Left kidney (tissue), 2 donors: ENCODE measurements around the gene OR2Z1. TPM values are rescaled to one million over a fixed set of nuclear protein-coding genes. Genes with fewer than 3 reads are reported as not detected.
A peak's percentile ranks its signal among the peaks of the same experiment; 100 is the strongest.
"Not testable (repeated sequence)": the region's sequence is repeated elsewhere in the genome, so short reads cannot be mapped to it uniquely, and the experiment has no call there.

Experiments used
- DNase-seq: peaks from one replicate; pipeline ENCODE4 v3.0.0-alpha.2; 2013
- polyA plus RNA-seq: library from polyadenylated mRNA; unstranded; fragments of 120-200 nt; gene quantifications from one replicate; pipeline ENCODE4 v1.2.1, GENCODE V29; 2013; ENCODE audit not compliant: insufficient read length

The OR2Z1 gene
- polyA plus RNA-seq, 1 donor, result not detected

DNA sequence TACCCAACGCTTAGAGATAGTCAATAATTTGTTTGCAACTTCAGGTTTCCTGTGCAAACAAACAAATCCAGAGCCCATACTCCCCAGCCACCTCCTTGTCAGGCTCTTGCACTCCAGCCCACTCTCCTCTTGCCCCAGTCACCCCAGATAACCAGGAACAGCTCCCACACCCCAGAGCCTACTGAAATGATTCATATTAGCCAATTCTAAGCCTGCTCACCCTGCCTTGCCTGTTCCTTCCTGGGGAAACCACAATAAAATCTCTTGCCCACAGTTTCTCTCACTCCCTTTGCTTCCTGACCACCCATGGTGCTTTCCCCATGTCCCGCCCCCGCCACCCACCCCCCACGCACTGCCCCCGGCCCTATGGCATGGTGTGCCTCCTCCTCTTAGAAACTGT, 19.1 kb upstream of the OR2Z1 start:
- DNase-seq, result no peak

DNA sequence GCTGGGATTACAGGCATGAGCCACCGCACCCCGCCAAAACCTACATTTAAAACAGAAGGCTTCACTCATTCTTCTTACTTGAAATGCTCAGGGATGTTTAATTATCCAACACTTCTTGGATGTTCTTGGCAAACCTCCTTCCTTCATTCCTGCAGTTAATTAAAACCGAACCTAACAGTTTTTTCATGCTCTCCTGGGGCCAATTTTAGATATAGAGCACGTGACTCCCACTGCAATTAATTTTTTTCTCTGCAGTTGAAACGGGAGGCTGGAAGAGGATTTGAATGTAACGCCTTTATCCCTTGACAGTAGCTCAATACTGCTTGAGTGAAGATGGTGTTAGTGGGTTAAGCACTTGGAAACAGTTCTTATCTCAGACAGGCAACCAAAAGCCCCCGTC, 18.2 kb upstream of the OR2Z1 start:
- no peak for DNase-seq

DNA sequence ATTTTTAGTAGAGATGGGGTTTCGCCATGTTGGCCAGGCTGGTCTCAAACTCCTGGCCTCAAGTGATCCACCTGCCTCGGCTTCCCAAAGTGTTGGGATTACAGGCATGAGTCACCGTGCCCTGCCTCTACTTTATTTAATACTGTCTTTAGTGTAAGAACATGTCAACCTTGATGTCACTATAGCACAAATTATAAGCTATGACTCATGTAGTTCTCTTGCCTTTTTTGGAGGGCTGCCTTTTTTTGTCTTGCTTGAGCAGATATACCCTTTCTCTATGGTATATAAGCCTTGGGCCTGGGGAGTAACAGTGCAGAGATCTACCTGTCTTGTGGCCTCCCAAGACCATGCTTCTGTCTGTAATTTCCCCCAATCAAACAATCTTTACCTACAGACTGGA, 16.1 kb upstream of the OR2Z1 start:
- not testable (repeated sequence) for DNase-seq

DNA sequence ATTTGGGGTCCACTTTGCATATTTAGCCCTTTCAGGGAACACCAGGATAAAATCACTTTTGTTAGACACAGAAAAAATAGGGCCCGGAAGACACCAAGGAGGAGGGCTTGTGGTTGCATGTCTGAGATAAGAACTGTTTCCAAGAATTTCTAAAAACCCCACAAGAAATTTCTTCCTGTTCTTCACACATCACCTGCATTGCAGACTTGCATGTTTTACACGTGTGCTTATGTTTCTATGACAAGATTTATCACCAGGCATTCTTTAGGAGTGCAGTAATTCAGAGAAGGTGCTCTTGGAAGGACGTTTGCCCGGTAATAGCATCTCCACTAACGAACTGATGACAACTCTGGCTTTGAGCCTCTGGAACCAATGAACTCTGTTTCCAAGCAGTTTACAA, 15.7 kb upstream of the OR2Z1 start:
- DNase-seq, result no peak

DNA sequence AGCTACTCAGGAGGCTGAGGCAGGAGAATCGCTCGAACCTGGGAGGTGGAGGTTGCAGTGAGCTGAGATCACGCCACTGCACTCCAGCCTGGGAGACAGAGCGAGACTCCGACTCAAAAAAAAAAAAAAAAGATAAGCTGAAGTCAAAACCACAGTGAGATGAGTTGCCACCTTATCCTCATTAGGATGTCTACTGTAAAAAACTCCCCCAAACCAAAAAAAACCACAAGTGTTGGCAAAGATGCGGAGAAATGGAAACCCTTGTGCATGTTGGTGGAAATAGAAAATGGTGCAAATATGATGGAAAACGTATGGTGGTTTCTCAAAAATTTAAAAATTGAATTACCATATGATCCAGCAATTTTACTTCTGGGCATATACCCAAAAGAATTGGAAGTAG, 11.1 kb upstream of the OR2Z1 start:
- DNase-seq, result not testable (repeated sequence)

DNA sequence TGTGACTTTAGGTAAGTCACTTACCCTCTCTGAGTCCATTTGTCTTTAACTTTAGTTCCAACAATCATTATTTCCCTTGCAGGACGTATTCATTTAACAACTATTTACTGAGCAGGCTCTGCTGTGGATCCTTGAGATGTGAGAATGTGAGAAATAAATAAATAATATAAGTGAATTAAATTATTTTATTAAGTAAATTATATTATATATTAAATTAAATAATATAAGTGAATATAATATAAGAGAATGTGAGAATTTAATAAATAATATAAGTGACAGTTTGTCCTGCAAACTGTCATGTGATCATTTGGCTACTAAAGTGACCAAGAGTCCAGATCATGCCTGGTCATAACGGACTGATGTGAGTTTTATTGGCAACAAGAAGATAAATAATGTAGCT, 598 bp downstream of the OR2Z1 start:
- DNase-seq, result no peak

DNA sequence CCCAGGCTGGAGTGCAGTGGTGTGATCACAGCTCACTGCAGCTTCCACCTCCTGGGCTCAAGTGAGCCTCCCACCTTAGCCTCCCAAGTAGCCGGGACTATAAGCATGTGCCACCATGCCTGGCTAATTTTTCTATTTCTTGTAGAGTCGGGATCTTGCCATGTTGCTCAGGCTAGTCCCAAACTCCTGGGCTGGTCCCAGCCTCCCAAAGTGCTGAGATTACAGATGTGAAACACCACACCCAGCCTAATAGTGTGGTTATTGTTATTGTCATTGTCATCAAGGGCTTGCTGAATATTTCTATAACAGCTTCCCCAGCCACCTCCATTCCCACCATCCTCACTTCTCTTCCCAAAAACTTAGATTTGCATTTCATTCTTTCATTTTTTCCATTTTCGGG, 2.8 kb downstream of the OR2Z1 start:
- no peak for DNase-seq

DNA sequence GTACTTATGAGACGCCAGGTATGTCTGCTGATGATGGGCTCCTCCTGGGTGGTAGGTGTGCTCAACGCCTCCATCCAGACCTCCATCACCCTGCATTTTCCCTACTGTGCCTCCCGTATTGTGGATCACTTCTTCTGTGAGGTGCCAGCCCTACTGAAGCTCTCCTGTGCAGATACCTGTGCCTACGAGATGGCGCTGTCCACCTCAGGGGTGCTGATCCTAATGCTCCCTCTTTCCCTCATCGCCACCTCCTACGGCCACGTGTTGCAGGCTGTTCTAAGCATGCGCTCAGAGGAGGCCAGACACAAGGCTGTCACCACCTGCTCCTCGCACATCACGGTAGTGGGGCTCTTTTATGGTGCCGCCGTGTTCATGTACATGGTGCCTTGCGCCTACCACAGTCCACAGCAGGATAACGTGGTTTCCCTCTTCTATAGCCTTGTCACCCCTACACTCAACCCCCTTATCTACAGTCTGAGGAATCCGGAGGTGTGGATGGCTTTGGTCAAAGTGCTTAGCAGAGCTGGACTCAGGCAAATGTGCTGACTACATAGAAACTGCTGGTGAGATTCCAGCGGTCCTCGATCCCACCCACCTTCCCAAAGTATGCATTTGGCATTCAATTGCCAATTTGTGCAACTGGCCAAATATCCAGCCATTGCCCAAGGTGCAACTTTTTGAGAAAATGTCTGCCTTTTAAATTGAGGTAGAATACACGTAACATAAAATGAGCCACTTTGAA, 10.2 kb downstream of the OR2Z1 start:
- peak; percentile 27 for DNase-seq

DNA sequence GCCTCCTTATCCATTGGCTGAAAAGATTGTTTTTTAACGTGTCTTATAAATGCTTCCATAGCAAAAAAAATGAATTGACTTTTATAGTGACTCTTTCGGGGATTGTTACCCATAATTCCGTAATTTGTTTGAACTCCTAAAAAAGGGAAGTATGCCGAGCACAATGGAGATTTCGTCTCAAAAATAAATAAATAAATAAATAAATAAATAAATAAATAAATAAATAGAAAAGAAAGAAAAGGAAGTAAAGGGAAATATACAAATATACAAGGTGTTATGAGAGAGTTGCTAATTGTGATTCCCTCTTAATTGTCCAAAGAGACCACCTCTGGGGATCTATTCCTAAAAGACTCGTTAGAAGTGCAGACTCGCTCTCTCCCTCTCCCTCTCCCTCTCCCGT, 16.9 kb downstream of the OR2Z1 start:
- no peak for DNase-seq

DNA sequence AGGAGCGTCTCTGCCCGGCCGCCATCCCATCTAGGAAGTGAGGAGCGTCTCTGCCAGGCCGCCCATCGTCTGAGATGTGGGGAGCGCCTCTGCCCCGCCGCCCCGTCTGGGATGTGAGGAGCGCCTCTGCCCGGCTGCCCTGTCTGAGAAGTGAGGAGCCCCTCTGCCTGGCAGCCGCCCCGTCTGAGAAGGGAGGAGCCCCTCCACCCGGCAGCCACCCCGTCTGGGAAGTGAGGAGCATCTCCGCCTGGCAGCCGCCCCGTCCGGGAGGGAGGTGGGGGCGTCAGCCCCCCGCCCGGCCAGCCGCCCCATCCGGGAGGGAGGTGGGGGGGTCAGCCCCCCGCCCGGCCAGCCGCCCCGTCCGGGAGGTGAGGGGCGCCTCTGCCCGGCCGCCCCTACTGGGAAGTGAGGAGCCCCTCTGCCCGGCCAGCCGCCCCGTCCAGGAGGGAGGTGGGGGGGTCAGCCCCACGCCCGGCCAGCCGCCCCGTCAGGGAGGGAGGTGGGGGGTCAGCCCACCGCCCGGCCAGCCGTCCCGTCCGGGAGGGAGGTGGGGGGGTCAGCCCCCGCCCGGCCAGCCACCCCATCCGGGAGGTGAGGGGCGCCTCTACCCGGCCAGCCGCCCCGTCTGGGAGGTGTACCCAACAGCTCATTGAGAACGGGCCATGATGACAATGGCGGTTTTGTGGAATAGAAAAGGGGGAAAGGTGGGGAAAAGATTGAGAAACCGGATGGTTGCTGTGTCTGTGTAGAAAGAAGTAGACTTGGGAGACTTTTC, 18.0 kb downstream of the OR2Z1 start:
- DNase-seq, result not testable (repeated sequence)

DNA sequence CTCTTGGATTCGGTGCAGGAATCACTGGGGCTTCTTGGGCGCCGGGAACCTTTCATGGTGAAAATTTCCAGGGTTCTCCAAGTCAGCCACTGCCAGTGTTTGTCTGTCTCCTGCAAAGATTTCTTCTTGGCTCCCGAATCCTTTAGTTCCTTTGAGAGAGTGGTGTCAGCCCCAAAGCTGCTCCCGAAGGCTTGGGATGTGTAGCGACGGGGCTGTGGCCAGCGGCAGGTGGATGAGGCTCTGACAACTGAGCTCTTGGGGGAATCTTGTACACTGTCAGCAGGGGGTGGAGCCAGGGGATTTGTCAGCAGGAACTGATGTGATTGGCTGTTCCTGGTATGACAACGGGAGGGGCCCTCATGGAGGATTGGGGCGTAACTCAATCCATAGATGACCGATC, 45.8 kb downstream of the OR2Z1 start:
- not testable (repeated sequence) for DNase-seq

DNA sequence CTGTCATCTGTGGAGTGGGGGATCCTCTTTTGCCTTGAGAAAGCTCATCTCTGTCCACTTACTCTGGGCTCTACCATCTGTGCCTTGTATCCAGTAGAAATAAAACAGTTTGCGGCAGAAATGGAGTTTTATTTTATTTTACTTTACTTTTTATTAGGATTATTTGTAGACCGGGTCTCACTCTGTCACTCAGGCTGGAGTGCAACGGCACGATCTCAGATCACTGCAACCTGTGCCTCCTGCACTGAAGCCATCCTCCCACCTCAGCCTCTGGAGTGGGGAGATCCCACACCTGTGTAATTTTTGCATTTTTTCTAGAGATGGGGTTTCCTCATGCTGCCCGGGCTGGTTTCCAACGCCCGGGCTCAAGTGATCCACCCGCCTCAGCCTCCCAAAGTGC, 47.8 kb downstream of the OR2Z1 start:
- DNase-seq, result not testable (repeated sequence)

DNA sequence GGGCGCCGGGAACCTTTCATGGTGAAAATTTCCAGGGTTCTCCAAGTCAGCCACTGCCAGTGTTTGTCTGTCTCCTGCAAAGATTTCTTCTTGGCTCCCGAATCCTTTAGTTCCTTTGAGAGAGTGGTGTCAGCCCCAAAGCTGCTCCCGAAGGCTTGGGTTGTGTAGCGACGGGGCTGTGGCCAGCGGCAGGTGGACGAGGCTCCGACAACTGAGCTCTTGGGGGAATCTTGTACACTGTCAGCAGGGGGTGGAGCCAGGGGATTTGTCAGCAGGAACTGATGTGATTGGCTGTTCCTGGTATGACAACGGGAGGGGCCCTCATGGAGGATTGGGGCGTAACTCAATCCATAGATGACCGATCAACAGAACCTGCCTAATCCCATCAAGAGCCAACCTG, 52.2 kb downstream of the OR2Z1 start:
- DNase-seq, result not testable (repeated sequence)

Other genes with a start within 250 kb of the OR2Z1 start
- 1.5 TPM for gene PRAM1, start 219.0 kb upstream of the OR2Z1 start, polyA plus RNA-seq
- gene ZNF414, start 207.5 kb upstream of the OR2Z1 start, polyA plus RNA-seq, result 22.8 TPM
- 10.8 TPM for gene MYO1F, start 144.2 kb upstream of the OR2Z1 start, polyA plus RNA-seq
- gene ADAMTS10, start 110.9 kb upstream of the OR2Z1 start, polyA plus RNA-seq, result 43.5 TPM
- gene NFILZ, start 91.0 kb upstream of the OR2Z1 start, polyA plus RNA-seq, result not detected
- gene ACTL9, start 22.8 kb upstream of the OR2Z1 start, polyA plus RNA-seq, result not detected
- 49.0 TPM for gene ZNF558, start 110.7 kb downstream of the OR2Z1 start, polyA plus RNA-seq
- gene MBD3L1, start 110.7 kb downstream of the OR2Z1 start, polyA plus RNA-seq, result not detected